ENCODE results near the gene MNAT1.
"Not testable (repeated sequence)": the region's sequence is repeated elsewhere in the genome, so short reads cannot be mapped to it uniquely, and the experiment has no call there.

The MNAT1 gene

GRCh38 chr14:60878536-60878935, 144.0 kb downstream of the MNAT1 start:
- H3K27ac Mint-ChIP-seq (ENCODE audit: low read depth), result no peak overlapping the region
- ATAC-seq (replicated peaks; ENCODE audit: extremely low read depth, poor library complexity, severe bottlenecking), result no peak
- H3K27me3 Mint-ChIP-seq, result no peaks in the 10 kb centered on the region
- DNase-seq (ENCODE audit: low spot score in 2 of 2), result no peak
- H3K4me3 Mint-ChIP-seq, result no peak overlapping the region
- H3K9me3 Mint-ChIP-seq, result peaks cover 5% of the 10 kb centered on the region
- no peaks in the 10 kb centered on the region for H3K4me1 Mint-ChIP-seq
- H3K36me3 Mint-ChIP-seq (ENCODE audit: insufficient read depth), result peaks cover 10% of the 10 kb centered on the region

GRCh38 chr14:60882219-60882618, 147.7 kb downstream of the MNAT1 start:
- no peak for DNase-seq (ENCODE audit: low spot score in 2 of 2)
- no peak overlapping the region for H3K4me3 Mint-ChIP-seq
- H3K27me3 Mint-ChIP-seq, result no peaks in the 10 kb centered on the region
- peaks cover 14% of the 10 kb centered on the region for H3K4me1 Mint-ChIP-seq
- peaks cover 13% of the 10 kb centered on the region for H3K9me3 Mint-ChIP-seq
- H3K27ac Mint-ChIP-seq (ENCODE audit: low read depth), result no peak overlapping the region
- no peak for ATAC-seq (replicated peaks; ENCODE audit: extremely low read depth, poor library complexity, severe bottlenecking)
- peaks cover 18% of the 10 kb centered on the region for H3K36me3 Mint-ChIP-seq (ENCODE audit: insufficient read depth)

GRCh38 chr14:60884134-60884533, 149.6 kb downstream of the MNAT1 start:
- Mint-ChIP-seq H3K4me1 (peaks cover 14% of the 10 kb centered on the region), H3K4me3 (no peak overlapping the region), H3K36me3 (ENCODE audit: insufficient read depth) (peaks cover 18% of the 10 kb centered on the region), H3K27me3 (no peaks in the 10 kb centered on the region), H3K9me3 (peaks cover 13% of the 10 kb centered on the region), H3K27ac (ENCODE audit: low read depth) (no peak overlapping the region)
- ATAC-seq (replicated peaks; ENCODE audit: extremely low read depth, poor library complexity, severe bottlenecking) (no peak), DNase-seq (ENCODE audit: low spot score in 2 of 2) (no peak)

- ATAC-seq (replicated peaks; ENCODE audit: extremely low read depth, poor library complexity, severe bottlenecking); H3K36me3 Mint-ChIP-seq (ENCODE audit: insufficient read depth); H3K27ac Mint-ChIP-seq (ENCODE audit: low read depth); H3K4me3 Mint-ChIP-seq; DNase-seq (ENCODE audit: low spot score in 2 of 2); H3K27me3 Mint-ChIP-seq; H3K9me3 Mint-ChIP-seq: not testable (repeated sequence)
- peaks cover 33% of the 10 kb centered on the region for H3K4me1 Mint-ChIP-seq
Observed at GRCh38 chr14:60890636-60891035, 156.1 kb downstream of the MNAT1 start.

- Mint-ChIP-seq H3K36me3 (ENCODE audit: insufficient read depth) (no peaks in the 10 kb centered on the region), H3K9me3 (no peaks in the 10 kb centered on the region), H3K27ac (ENCODE audit: low read depth) (no peak overlapping the region), H3K27me3 (no peaks in the 10 kb centered on the region), H3K4me3 (no peak overlapping the region), H3K4me1 (peaks cover 29% of the 10 kb centered on the region)
- DNase-seq (ENCODE audit: low spot score in 2 of 2) (no peak), ATAC-seq (replicated peaks; ENCODE audit: extremely low read depth, poor library complexity, severe bottlenecking) (no peak)
Observed at GRCh38 chr14:60893911-60894310, 159.3 kb downstream of the MNAT1 start.

- Mint-ChIP-seq H3K4me1 (no peaks in the 10 kb centered on the region), H3K4me3 (no peak overlapping the region), H3K27me3 (no peaks in the 10 kb centered on the region), H3K27ac (ENCODE audit: low read depth) (no peak overlapping the region), H3K36me3 (ENCODE audit: insufficient read depth) (peaks cover 5% of the 10 kb centered on the region), H3K9me3 (no peaks in the 10 kb centered on the region)
- DNase-seq (ENCODE audit: low spot score in 2 of 2) (no peak), ATAC-seq (replicated peaks; ENCODE audit: extremely low read depth, poor library complexity, severe bottlenecking) (no peak)
Observed at GRCh38 chr14:60904381-60904780, 169.8 kb downstream of the MNAT1 start.

GRCh38 chr14:60905923-60906322, 171.4 kb downstream of the MNAT1 start:
- Mint-ChIP-seq H3K9me3 (no peaks in the 10 kb centered on the region), H3K4me1 (peaks cover under 1% of the 10 kb centered on the region), H3K27ac (ENCODE audit: low read depth) (no peak overlapping the region), H3K4me3 (no peak overlapping the region), H3K36me3 (ENCODE audit: insufficient read depth) (peaks cover 6% of the 10 kb centered on the region), H3K27me3 (no peaks in the 10 kb centered on the region)
- ATAC-seq (replicated peaks; ENCODE audit: extremely low read depth, poor library complexity, severe bottlenecking) (no peak), DNase-seq (ENCODE audit: low spot score in 2 of 2) (no peak)

- no peak for ATAC-seq (replicated peaks; ENCODE audit: extremely low read depth, poor library complexity, severe bottlenecking)
- peaks cover 23% of the 10 kb centered on the region for H3K4me1 Mint-ChIP-seq
- DNase-seq (ENCODE audit: low spot score in 2 of 2), result no peak
- H3K27ac Mint-ChIP-seq (ENCODE audit: low read depth), result no peak overlapping the region
- no peaks in the 10 kb centered on the region for H3K27me3 Mint-ChIP-seq
- no peak overlapping the region for H3K4me3 Mint-ChIP-seq
- no peaks in the 10 kb centered on the region for H3K9me3 Mint-ChIP-seq
- peaks cover 2% of the 10 kb centered on the region for H3K36me3 Mint-ChIP-seq (ENCODE audit: insufficient read depth)
Observed at GRCh38 chr14:60915781-60916180, 181.2 kb downstream of the MNAT1 start.

- no peak for DNase-seq (ENCODE audit: low spot score in 2 of 2)
- ATAC-seq (replicated peaks; ENCODE audit: extremely low read depth, poor library complexity, severe bottlenecking), result no peak
- Mint-ChIP-seq H3K27me3 (no peaks in the 10 kb centered on the region), H3K36me3 (ENCODE audit: insufficient read depth) (no peaks in the 10 kb centered on the region), H3K9me3 (no peaks in the 10 kb centered on the region), H3K4me1 (peaks cover 8% of the 10 kb centered on the region), H3K4me3 (no peak overlapping the region), H3K27ac (ENCODE audit: low read depth) (no peak overlapping the region)
Observed at GRCh38 chr14:60922050-60922449, 187.5 kb downstream of the MNAT1 start.

- H3K9me3 Mint-ChIP-seq, result no peaks in the 10 kb centered on the region
- H3K27ac Mint-ChIP-seq (ENCODE audit: low read depth), result no peak overlapping the region
- ATAC-seq (replicated peaks; ENCODE audit: extremely low read depth, poor library complexity, severe bottlenecking) (no peak), DNase-seq (ENCODE audit: low spot score in 2 of 2) (no peak)
- no peaks in the 10 kb centered on the region for H3K36me3 Mint-ChIP-seq (ENCODE audit: insufficient read depth)
- H3K27me3 Mint-ChIP-seq, result no peaks in the 10 kb centered on the region
- H3K4me3 Mint-ChIP-seq, result no peak overlapping the region
- H3K4me1 Mint-ChIP-seq, result peaks cover 8% of the 10 kb centered on the region
Observed at GRCh38 chr14:60925286-60925685, 190.7 kb downstream of the MNAT1 start.

- peaks cover 9% of the 10 kb centered on the region for H3K4me1 Mint-ChIP-seq
- H3K36me3 Mint-ChIP-seq (ENCODE audit: insufficient read depth), result no peaks in the 10 kb centered on the region
- H3K4me3 Mint-ChIP-seq, result no peak overlapping the region
- H3K9me3 Mint-ChIP-seq, result no peaks in the 10 kb centered on the region
- H3K27ac Mint-ChIP-seq (ENCODE audit: low read depth), result no peak overlapping the region
- H3K27me3 Mint-ChIP-seq, result no peaks in the 10 kb centered on the region
- no peak for ATAC-seq (replicated peaks; ENCODE audit: extremely low read depth, poor library complexity, severe bottlenecking)
- DNase-seq (ENCODE audit: low spot score in 2 of 2), result no peak
Observed at GRCh38 chr14:60926002-60926401, 191.4 kb downstream of the MNAT1 start.

GRCh38 chr14:60931218-60931617, 196.7 kb downstream of the MNAT1 start:
- DNase-seq (ENCODE audit: low spot score in 2 of 2) (no peak), ATAC-seq (replicated peaks; ENCODE audit: extremely low read depth, poor library complexity, severe bottlenecking) (no peak)
- Mint-ChIP-seq H3K4me3 (no peak overlapping the region), H3K9me3 (no peaks in the 10 kb centered on the region), H3K27ac (ENCODE audit: low read depth) (no peak overlapping the region), H3K27me3 (no peaks in the 10 kb centered on the region), H3K36me3 (ENCODE audit: insufficient read depth) (peaks cover 1% of the 10 kb centered on the region), H3K4me1 (peaks cover 10% of the 10 kb centered on the region)

GRCh38 chr14:60933920-60934655, 199.5 kb downstream of the MNAT1 start:
- Mint-ChIP-seq H3K36me3 (ENCODE audit: insufficient read depth) (peaks cover 1% of the 10 kb centered on the region), H3K9me3 (no peaks in the 10 kb centered on the region)
- no peak for DNase-seq (ENCODE audit: low spot score in 2 of 2)

More at GRCh38 chr14:60933920-60934655, 199.5 kb downstream of the MNAT1 start:
- Mint-ChIP-seq H3K27me3 (no peaks in the 10 kb centered on the region), H3K4me3 (no peak overlapping the region), H3K4me1 (peaks cover 21% of the 10 kb centered on the region), H3K27ac (ENCODE audit: low read depth) (no peak overlapping the region)
- ATAC-seq (replicated peaks; ENCODE audit: extremely low read depth, poor library complexity, severe bottlenecking), result no peak

Measured in central memory CD8-positive, alpha-beta T cell (primary cell).